Gastrocnemius medialis (tissue), 4 donors: ENCODE data around the gene SUPT7L. TPM values are rescaled to one million over a fixed set of nuclear protein-coding genes. Genes with fewer than 3 reads are reported as not detected.
"Not testable (repeated sequence)": the region's sequence is repeated elsewhere in the genome, so short reads cannot be mapped to it uniquely, and the experiment has no call there.

ENCODE experiments used
- ATAC-seq, 2 donors: fragments of 150-250 bp; one replicate each; pipeline ENCODE4 v1.9.1; 2016
- DNase-seq, 2 donors: peaks; one replicate each; pipeline ENCODE4 v3.0.0-alpha.2; 2019
- H3K27ac ChIP-seq, 4 donors: fragments of 200-600 bp; sonication (generic); 1 replicate in 1 of 4; 2 replicates in 3 of 4; pipeline ENCODE4 v1.5.1; 2016 to 2018; ENCODE audit warnings: mild to moderate bottlenecking in 2 of 4, moderate library complexity in 1 of 4
- H3K27me3 ChIP-seq, 3 donors: fragments of 200-600 bp; sonication (generic) in 2 of 3; 1 replicate in 1 of 3; 2 replicates in 2 of 3; pipeline versions ENCODE4 v1.5.1 to v1.6.0; 2016 to 2019; ENCODE audit warnings: mild to moderate bottlenecking in 1 of 3, moderate library complexity in 1 of 3
- H3K36me3 ChIP-seq, 2 donors: fragments of 200-600 bp; sonication (generic) in 1 of 2; one replicate each; pipeline ENCODE4 v1.5.1; 2017 to 2018
- H3K4me1 ChIP-seq, 2 donors: fragments of 200-600 bp; sonication (generic) in 1 of 2; one replicate each; pipeline ENCODE4 v1.5.1; 2016 to 2017; ENCODE audit warnings: mild to moderate bottlenecking in 2 of 2
- H3K4me3 ChIP-seq, 4 donors: fragments of 200-600 bp; sonication (generic) in 3 of 4; 1 replicate in 1 of 4; 2 replicates in 3 of 4; pipeline ENCODE4 v1.5.1; 2016 to 2019; ENCODE audit warnings: mild to moderate bottlenecking in 2 of 4
- H3K9me3 ChIP-seq, 3 donors: fragments of 200-600 bp; sonication (generic) in 2 of 3; 1 replicate in 1 of 3; 2 replicates in 2 of 3; pipeline ENCODE4 v1.5.1; 2016 to 2019
- POLR2A ChIP-seq, 2 donors: fragments of 450-650 bp; IDR thresholded peaks; one replicate each; pipeline ENCODE4 v1.6.1; 2017; ENCODE audit warnings: antibody characterized with exemption in 2 of 2, mild to moderate bottlenecking in 2 of 2, moderate library complexity in 2 of 2
- in situ Hi-C, 4 donors: fragments of 200-750 bp; cut with MboI; loops; one replicate each; pipeline versions ENCODE4 v1.15.0 to v1.8.0; 2017; ENCODE audit warnings: low sequenced_read_pairs in 4 of 4
- intact Hi-C: fragments of 100-400 bp; cut with DNase I; formaldehyde crosslinking; loops from one replicate; pipeline ENCODE4 v1.15.1; 2023; ENCODE audit warnings: low total_unique reads
- total RNA-seq, 4 donors: library from RNA; depleted of rRNA; stranded (reverse); fragments of >200 nt; gene quantifications; one replicate each; pipeline versions ENCODE4 v1.1.0 to v1.2.3, GENCODE V29; 2016
- TF ChIP-seq, protein P1 (sequence below), 5 experiments: fragments of 450-650 bp in 3 of 5; fragments of 200-600 bp in 2 of 5; sonication (generic) in 2 of 5; IDR thresholded peaks in 4 of 5; conservative IDR thresholded peaks in 1 of 5; 1 replicate in 4 of 5; 2 replicates in 1 of 5; pipeline ENCODE4 v1.5.1; 2016 to 2019; ENCODE audit warnings: antibody characterized with exemption in 5 of 5, mild to moderate bottlenecking in 3 of 5, moderate library complexity in 3 of 5

Gene SUPT7L
- total RNA-seq, 4 donors from 2014 or later: 14.6 to 26.0 (median 21.9) TPM

DNA sequence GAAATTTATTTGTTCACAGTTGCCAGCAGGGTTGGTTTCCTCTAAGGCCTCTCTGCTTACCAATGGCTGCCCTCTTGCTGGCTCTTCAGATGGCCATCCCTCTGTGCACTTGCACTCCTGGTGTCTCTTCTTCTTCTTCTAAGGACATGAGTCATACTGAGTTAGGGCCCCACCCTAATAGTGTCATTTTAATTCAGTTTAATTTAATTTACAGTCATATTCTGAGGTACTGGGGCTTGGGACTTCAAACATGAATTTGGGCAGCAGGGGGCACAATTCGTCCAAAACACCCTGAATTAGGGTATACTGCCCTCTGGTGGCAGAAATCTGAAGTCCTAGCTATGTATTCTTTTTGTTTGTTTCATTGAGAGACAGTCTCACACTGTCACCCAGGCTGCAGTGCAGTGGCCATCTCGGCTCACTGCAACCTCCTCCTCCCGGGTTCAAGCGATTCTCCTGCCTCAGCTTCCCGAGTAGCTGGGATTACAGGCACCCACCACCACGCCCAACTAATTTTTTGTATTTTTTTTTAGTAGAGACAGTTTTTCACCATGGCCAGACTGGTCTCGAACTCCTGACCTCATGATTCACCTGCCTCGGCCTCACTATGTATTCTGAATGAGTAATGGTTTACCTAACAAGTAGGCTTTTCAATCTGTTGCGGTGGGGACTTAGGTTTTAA, 20.1 kb upstream of the SUPT7L start:
- H3K4me3 ChIP-seq: no peak overlapping the region
- TF ChIP-seq POLR2A (IDR thresholded peaks at IDR 0.05): no peak
- TF ChIP-seq, protein P1, sequence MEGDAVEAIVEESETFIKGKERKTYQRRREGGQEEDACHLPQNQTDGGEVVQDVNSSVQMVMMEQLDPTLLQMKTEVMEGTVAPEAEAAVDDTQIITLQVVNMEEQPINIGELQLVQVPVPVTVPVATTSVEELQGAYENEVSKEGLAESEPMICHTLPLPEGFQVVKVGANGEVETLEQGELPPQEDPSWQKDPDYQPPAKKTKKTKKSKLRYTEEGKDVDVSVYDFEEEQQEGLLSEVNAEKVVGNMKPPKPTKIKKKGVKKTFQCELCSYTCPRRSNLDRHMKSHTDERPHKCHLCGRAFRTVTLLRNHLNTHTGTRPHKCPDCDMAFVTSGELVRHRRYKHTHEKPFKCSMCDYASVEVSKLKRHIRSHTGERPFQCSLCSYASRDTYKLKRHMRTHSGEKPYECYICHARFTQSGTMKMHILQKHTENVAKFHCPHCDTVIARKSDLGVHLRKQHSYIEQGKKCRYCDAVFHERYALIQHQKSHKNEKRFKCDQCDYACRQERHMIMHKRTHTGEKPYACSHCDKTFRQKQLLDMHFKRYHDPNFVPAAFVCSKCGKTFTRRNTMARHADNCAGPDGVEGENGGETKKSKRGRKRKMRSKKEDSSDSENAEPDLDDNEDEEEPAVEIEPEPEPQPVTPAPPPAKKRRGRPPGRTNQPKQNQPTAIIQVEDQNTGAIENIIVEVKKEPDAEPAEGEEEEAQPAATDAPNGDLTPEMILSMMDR (IDR thresholded peaks at IDR 0.05 in 4 of 5, conservative IDR thresholded peaks at IDR 0.05 in 1 of 5): peak; percentile 88 to 97 (median 94)
- DNase-seq (peak; percentile 55 to 67), ATAC-seq (peak; percentile 85 to 95)
- intact Hi-C loops: loop anchor here (2.0 to 10.0 kb wide), 2 partner anchors 769 to 1501 kb away; no protein-coding TSS in a partner anchor
- in situ Hi-C loops: no loop called here
- H3K27me3 ChIP-seq: no peaks in the 10 kb centered on the region
- H3K36me3 ChIP-seq: peaks cover 0 to 43% of the 10 kb centered on the region in 2 donors
- no peaks in the 10 kb centered on the region for H3K4me1 ChIP-seq
- no peaks in the 10 kb centered on the region for H3K9me3 ChIP-seq
- peak overlapping the region in 3 of 4 donors; percentile 32 to 42 (median 37) for H3K27ac ChIP-seq

DNA sequence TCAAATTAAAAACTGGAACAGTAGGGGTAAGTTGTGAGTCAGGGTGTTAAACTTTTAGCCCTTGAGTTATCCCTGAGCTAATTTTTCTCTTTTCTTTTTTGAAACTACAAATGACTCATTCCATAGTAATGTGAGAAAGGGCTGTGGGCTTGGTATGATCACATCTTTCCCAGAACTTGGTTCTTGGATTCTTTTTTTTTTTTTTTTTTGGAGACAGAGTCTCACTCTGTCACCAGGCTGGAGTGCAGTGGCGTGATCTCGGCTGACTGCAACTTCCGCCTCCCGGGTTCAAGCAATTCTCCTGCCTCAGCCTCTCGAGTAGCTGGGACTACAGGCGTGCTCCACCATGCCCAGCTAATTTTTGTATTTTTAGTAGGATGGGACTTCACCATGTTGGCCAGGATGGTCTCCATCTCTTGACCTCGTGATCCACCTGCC, 18.9 kb upstream of the SUPT7L start:
- H3K36me3 ChIP-seq: peaks cover 0 to 55% of the 10 kb centered on the region in 2 donors
- intact Hi-C loops: loop anchor here (2.0 to 10.0 kb wide), 2 partner anchors 770 to 1502 kb away; no protein-coding TSS in a partner anchor
- in situ Hi-C loops: not testable (repeated sequence)

GRCh38 chr2:27681841-27682240, 18.4 kb upstream of the SUPT7L start:
- intact Hi-C loops (loop anchor here (2.0 to 10.0 kb wide), 2 partner anchors 771 to 1503 kb away; no protein-coding TSS in a partner anchor), in situ Hi-C loops (no loop called here)
- Histone ChIP-seq H3K27me3 (no peaks in the 10 kb centered on the region), H3K9me3 (no peaks in the 10 kb centered on the region), H3K36me3 (peaks cover 0 to 57% of the 10 kb centered on the region in 2 donors), H3K27ac (no peak overlapping the region), H3K4me1 (no peaks in the 10 kb centered on the region), H3K4me3 (no peak overlapping the region)
- ATAC-seq (no peak), DNase-seq (no peak)
- TF ChIP-seq, protein P1 (IDR thresholded peaks at IDR 0.05 in 4 of 5, conservative IDR thresholded peaks at IDR 0.05 in 1 of 5): no peak
- no peak for TF ChIP-seq POLR2A (IDR thresholded peaks at IDR 0.05)

More for the DNA sequence above, 18.9 kb upstream of the SUPT7L start:
- not testable (repeated sequence) for H3K9me3 ChIP-seq, H3K27ac ChIP-seq, H3K27me3 ChIP-seq, H3K4me3 ChIP-seq, H3K4me1 ChIP-seq, ATAC-seq, DNase-seq

DNA sequence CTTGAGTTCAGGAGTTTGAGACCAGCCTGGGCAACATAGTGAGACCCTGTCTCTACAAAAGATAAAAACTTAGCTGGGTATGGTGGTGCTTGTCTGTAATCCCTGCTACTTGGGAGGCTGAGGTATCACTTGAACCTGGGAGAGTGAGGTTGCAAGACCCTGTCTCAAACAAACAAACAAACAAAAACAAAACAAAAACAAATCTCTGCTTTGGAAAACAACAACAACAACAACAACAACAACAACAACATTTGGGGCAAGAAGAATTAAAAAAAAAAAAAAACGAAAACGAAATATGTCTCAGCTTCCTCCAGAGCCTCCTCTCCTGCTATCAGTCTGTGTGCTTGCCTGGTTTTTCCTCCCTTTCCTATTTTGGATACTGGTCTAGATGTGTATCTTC, 17.2 kb upstream of the SUPT7L start:
- DNase-seq (no peak), ATAC-seq (no peak)
- no peaks in the 10 kb centered on the region for H3K9me3 ChIP-seq
- H3K4me1 ChIP-seq: no peaks in the 10 kb centered on the region
- H3K27me3 ChIP-seq: no peaks in the 10 kb centered on the region
- intact Hi-C loops (loop anchor here (10.0 kb wide), 1 partner anchor 1504 kb away; no protein-coding TSS in a partner anchor), in situ Hi-C loops (no loop called here)
- TF ChIP-seq, protein P1 (IDR thresholded peaks at IDR 0.05 in 4 of 5, conservative IDR thresholded peaks at IDR 0.05 in 1 of 5): no peak
- TF ChIP-seq POLR2A (IDR thresholded peaks at IDR 0.05): no peak
- no peak overlapping the region for H3K27ac ChIP-seq
- H3K36me3 ChIP-seq: peaks cover 2 to 57% of the 10 kb centered on the region in 2 donors
- H3K4me3 ChIP-seq: no peak overlapping the region

- DNase-seq (no peak), ATAC-seq (peak; percentile 80 to 92)
- in situ Hi-C loops (no loop called here), intact Hi-C loops (no loop called here)
- TF ChIP-seq POLR2A (IDR thresholded peaks at IDR 0.05): no peak
- TF ChIP-seq, protein P1 (IDR thresholded peaks at IDR 0.05 in 4 of 5, conservative IDR thresholded peaks at IDR 0.05 in 1 of 5): no peak
- Histone ChIP-seq H3K9me3 (no peaks in the 10 kb centered on the region), H3K27me3 (no peaks in the 10 kb centered on the region), H3K27ac (peak overlapping the region in 3 of 4 donors; percentile 50 to 63 (median 60)), H3K4me3 (no peak overlapping the region), H3K36me3 (peaks cover 3 to 70% of the 10 kb centered on the region in 2 donors), H3K4me1 (peaks cover 5 to 9% of the 10 kb centered on the region in 2 donors)
These were observed 9.5 kb upstream of the SUPT7L start for GRCh38 chr2:27672723-27673486.
